GM12891 (cell line): ENCODE results near the gene C16orf74.
A peak's percentile ranks its signal among the peaks of the same experiment; 100 is the strongest.

Experiments used
- DNase-seq: peaks from one replicate; pipeline ENCODE4 v3.0.0; 2011; ENCODE audit warnings: low spot score; ENCODE audit not compliant: insufficient read length
- FAIRE-seq: peaks from 2 replicates; lab custom pipeline; 2011; peaks lifted over from hg19 to GRCh38; lab: Jason Lieb, UNC
- PAX5 ChIP-seq: IDR thresholded peaks from 2 replicates; pipeline ENCODE4 v1.6.1; 2011; ENCODE audit warnings: low read length, moderate library complexity, mild to moderate bottlenecking; ENCODE audit not compliant: insufficient read depth, severe bottlenecking
- POLR2A ChIP-seq: IDR thresholded peaks from 2 replicates; pipeline ENCODE4 v1.6.1; 2011; ENCODE audit warnings: low read depth, low read length, control low read depth
- POLR2AphosphoS5 ChIP-seq: IDR thresholded peaks from 2 replicates; pipeline ENCODE4 v1.6.1; 2011; ENCODE audit warnings: low read depth, low read length, control low read depth
- POU2F2 ChIP-seq: IDR thresholded peaks from 2 replicates; pipeline ENCODE4 v1.6.1; 2011; ENCODE audit warnings: low read depth, mild to moderate bottlenecking, control low read depth, low read length, moderate library complexity
- SPI1 ChIP-seq: IDR thresholded peaks from 2 replicates; pipeline ENCODE4 v1.6.1; 2011; ENCODE audit warnings: low read depth, low read length, control low read depth
- TAF1 ChIP-seq: IDR thresholded peaks from 2 replicates; pipeline ENCODE4 v1.6.1; 2011; ENCODE audit warnings: low read depth, low read length, control low read depth

The C16orf74 gene

DNA sequence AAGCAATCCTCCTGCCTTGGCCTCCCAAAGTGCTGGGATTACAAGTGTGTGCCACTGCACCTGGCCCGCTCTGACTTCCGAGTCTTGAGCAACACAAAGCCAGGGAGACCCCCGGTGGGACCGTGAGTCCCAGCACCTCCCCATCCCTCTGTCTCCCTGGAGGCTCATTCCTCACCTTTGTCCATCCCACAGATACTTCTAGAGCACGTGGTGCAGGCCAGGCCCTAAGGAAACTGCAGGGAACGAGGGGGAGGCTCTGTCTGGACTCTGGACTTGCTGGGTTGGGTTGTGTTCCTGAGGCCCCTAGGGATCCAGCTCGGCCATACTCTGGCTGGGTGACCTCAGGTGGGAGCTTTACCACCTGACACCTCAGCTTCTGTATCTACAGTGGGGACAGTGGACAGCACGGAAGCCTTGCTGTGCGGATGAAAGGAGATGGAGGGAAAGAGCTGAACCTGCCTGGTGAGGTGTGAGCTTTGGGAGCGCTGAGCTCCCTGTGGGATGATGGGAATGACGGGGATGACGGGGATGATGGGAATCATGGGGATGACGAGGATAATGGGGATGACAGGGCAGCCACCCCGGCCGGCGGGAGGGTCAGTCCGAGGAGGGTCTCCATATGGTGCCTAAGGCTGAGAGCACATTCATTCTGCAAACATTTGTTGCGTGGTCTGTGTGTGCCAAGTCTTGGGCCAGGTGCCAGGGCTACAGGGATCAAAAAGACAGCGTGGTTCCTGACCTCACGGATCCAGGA lies 26.6 kb downstream of the C16orf74 start:
- FAIRE-seq (no peak), DNase-seq (no peak)
- TF ChIP-seq POLR2AphosphoS5, result no peak
- no peak for TF ChIP-seq POLR2A
- no peak for TF ChIP-seq TAF1
- no peak for TF ChIP-seq POU2F2
- no peak for TF ChIP-seq SPI1
- no peak for TF ChIP-seq PAX5

DNA sequence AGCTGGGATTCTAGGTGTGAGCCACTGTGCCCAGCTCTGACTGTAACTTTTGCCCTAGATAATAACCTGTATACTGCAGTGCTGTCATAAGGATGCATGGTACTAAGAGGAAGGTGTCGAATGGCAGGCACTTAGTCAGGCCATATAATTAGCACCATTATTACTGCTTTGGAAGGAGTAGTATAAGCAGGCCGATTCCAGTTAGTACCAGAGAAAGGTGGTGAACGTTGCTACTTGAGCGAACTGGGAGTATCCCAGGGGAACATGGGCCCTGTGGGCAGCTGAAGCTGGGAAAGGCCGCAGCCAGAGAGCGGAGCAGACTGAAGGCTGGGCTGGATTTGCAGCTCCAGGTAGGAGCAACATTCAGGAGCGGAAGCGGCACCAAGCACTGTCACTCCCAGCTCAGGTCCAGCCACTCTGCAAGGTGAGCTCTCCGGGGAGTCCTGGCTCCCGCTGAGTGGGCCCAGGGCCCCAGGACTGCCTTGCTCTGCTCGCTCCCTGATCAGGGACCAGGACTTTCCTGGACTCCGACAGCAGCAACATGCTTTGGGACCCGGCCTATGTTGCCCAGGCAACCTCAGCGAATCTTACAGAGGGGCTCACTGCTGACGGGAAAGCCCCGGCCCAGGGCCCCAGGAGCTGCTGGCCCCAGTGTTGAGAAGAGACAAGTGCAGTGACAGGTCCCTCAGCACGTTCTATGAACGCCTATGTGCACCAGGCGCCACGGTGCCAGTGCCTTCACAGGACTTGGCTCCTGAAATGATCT lies 28.6 kb downstream of the C16orf74 start:
- no peak for DNase-seq
- no peak for FAIRE-seq
- TF ChIP-seq POLR2AphosphoS5, result no peak
- TF ChIP-seq POU2F2, result no peak
- no peak for TF ChIP-seq PAX5
- no peak for TF ChIP-seq SPI1
- no peak for TF ChIP-seq TAF1
- TF ChIP-seq POLR2A, result no peak

- FAIRE-seq (no peak), DNase-seq (no peak)
- TF ChIP-seq POU2F2, result no peak
- TF ChIP-seq POLR2A, result no peak
- no peak for TF ChIP-seq SPI1
- no peak for TF ChIP-seq POLR2AphosphoS5
- no peak for TF ChIP-seq PAX5
- TF ChIP-seq TAF1, result no peak
These were observed 30.6 kb downstream of the C16orf74 start for GRCh38 chr16:85720302-85720637.

- FAIRE-seq (no peak), DNase-seq (no peak)
- TF ChIP-seq POLR2AphosphoS5 (no peak), POU2F2 (no peak), PAX5 (no peak), POLR2A (no peak), SPI1 (no peak), TAF1 (no peak)
These were observed 31.1 kb downstream of the C16orf74 start for GRCh38 chr16:85719605-85720301.

- no peak for DNase-seq
- TF ChIP-seq PAX5 (no peak), POLR2AphosphoS5 (no peak), TAF1 (no peak), POLR2A (no peak), SPI1 (no peak), POU2F2 (no peak)
- no peak for FAIRE-seq
These were observed 32.2 kb downstream of the C16orf74 start for GRCh38 chr16:85718682-85719081.

DNA sequence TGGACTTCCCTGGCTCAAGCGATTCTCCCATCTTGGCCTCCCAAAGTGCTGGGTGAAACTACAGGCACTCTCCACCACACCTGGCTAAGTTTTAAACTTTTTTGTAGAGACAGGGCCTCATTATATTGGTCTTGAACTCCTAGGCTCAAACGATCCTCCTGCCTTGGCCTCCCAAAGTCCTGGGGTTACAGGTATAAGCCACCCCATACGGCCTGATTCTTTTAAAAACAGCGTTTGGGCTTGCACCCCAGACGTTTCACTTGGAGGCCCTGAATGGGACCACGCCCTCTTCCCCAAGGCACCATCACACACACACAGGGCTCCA lies 32.8 kb downstream of the C16orf74 start:
- FAIRE-seq, result no peak
- TF ChIP-seq SPI1 (no peak), POU2F2 (no peak), POLR2A (no peak), POLR2AphosphoS5 (no peak), PAX5 (no peak), TAF1 (no peak)

DNA sequence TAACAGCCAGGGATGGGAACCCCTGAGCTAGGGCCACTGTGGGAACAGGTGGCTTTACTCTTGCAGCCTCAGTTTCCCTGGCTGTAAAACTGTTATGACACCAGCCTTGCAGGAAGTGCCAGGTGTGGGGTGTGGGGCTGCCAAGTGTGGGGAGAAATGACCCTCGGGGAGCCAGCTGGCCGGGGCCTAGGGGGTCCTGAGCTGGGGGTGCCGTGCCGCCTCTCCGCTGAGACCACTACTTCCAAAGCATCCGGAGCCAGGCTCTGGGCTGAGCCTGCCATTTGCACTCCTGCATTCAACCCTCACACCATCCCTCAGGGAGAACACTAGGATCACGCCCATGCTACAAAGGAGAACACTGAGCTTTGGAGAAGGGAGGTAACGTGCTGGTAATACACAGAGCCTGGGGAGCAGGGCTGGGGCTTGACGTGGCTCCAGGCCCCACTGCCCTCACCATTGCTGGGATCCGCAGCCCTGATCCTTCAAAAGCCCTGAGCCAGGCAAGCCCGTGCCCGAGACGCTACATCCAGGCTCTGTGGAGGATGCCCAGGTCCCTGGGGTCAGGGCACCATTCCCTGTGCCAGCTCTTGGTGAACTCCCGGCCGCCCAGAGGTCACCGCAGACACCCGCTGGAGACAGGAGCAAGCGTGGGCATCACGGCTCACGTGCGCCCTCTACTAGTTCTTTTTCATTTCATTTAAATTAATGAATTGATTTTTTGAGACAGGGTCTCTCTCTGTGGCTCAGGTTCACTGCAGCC lies 33.3 kb downstream of the C16orf74 start:
- TF ChIP-seq POLR2A, result no peak
- TF ChIP-seq SPI1, result no peak
- TF ChIP-seq PAX5, result no peak
- TF ChIP-seq POU2F2, result no peak
- no peak for TF ChIP-seq POLR2AphosphoS5
- TF ChIP-seq TAF1, result no peak
- peak; percentile 20 for FAIRE-seq
- DNase-seq, result peak; percentile 74

More for the DNA sequence above, 32.8 kb downstream of the C16orf74 start:
- no peak for DNase-seq

DNA sequence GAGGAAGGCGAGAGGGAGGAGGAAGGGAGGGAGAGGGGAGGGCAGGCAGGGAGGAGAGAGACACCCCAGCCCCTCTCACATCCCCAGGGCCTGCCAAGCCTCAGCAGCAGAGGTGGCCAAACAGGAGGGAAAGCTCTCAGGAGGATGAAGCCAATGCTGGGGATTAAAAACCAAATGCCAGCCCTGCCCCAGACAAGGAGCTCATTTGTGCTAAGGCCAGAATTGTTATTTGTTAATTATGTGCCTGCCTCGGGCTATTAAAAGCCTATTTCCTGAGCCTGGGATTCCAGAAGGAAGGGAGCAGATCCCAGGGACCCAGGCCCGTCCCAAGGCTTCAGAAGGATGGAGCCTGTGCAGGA lies 34.2 kb downstream of the C16orf74 start:
- TF ChIP-seq PAX5, result no peak
- TF ChIP-seq POLR2A, result no peak
- no peak for TF ChIP-seq POLR2AphosphoS5
- no peak for TF ChIP-seq TAF1
- no peak for TF ChIP-seq POU2F2
- no peak for TF ChIP-seq SPI1
- DNase-seq, result no peak
- no peak for FAIRE-seq

GRCh38 chr16:85716022-85716679 lies 34.7 kb downstream of the C16orf74 start:
- TF ChIP-seq POLR2A (no peak), SPI1 (no peak), PAX5 (no peak), POU2F2 (no peak), TAF1 (no peak), POLR2AphosphoS5 (no peak)
- DNase-seq, result no peak
- FAIRE-seq, result no peak
